Measurements from ENCODE around the gene MAN2A1.
A peak's percentile ranks its signal among the peaks of the same experiment; 100 is the strongest.

Gene MAN2A1

DNA sequence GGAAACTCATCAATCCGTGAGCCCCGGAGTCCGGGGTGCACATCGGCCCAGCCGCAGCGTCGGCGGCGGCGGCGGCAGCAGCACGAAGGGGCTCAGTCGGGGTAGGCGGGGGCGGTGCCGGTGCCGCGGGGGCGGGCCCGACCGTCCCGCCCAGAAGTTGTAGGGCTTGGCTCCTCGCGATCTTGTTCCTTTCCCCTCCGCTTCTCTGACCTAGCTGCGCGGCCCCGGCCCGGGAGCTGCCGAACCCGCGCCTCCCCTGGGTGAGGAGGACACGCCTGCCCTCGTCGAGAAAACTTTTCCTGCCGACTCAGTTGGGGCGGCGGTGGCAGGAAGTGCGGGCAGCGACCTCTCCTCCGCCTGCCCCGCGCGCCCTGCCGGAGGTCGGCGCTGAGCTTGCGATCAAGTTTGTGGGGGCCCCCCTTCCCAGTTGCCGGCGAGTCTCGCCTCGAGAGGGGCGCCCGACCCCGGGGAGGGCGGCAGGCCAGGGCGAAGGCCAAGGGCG lies at the start of gene MAN2A1:
Gene MAN2A1, plus strand, starts transcription at position 188 of the 502 bp plus-strand sequence. CDS start 491 bp downstream, outside the sequence.
- peak; percentile 81 for DNase-seq (ENCODE audit: low spot score)

DNA sequence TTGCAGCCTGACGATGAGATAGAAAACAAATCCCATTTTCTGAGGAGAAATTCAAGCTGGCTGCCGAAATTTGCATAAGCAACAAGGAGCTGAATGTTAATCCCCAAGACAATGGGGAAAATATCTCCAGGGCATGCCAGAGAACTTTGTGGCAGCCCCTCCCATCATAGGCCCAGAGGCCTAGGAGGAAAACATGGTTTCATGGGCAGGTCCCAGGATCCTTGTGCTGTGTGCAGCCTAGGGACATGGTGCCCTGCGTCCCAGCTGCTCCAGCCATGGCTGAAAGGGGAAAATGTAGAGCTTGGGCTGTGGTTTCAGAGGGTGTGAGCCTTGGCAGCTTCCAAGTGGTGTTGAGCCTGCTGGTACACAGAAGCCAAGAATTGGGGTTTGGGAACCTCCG lies 48.8 kb upstream of the MAN2A1 start:
- no peak for DNase-seq (ENCODE audit: low spot score)

DNA sequence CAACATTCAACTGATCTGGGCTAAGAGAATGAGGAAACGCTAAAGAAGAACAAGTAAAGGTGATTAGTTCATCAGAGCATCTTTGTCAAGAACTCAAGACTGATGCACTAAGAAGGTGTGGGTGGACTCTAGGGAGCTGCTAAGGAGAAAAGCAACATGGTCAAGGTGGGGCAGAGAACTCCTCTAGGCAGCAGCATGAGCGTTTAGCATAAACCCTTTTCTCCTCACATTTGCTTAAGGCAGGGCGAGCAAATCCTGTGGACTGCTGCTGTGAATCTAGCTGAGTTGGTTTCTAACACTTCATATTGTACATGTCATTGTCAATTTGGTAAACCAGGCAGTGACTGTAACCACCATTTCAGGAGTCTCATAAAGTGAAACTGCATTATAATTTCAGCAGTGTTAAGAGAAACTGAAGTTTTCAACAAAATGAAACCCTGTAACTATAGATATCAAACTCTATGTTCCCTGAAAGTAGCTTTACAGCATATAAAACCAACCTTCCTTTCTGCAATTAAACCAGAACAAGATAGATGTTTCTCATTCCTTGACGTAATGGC lies 45.9 kb upstream of the MAN2A1 start:
- no peak for DNase-seq (ENCODE audit: low spot score)

DNA sequence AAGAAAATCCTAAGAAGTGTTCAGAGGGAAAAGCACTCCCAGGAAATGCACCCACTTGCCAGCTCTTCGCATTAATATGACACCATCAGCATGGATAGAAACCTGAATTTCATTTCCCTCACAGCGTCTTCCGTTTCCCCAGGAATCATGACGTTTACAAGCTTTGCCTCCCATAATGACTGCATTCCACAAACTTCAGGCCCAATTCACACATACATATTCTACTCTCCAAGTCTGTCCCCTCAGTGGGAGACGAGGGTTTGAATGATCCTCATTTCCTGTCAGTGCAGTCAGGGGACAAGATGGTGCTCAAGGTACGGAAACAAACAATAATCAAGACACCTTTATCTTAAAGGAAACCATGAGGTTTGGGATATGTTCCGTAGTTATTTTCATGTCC lies 44.9 kb upstream of the MAN2A1 start:
- DNase-seq (ENCODE audit: low spot score): no peak

DNA sequence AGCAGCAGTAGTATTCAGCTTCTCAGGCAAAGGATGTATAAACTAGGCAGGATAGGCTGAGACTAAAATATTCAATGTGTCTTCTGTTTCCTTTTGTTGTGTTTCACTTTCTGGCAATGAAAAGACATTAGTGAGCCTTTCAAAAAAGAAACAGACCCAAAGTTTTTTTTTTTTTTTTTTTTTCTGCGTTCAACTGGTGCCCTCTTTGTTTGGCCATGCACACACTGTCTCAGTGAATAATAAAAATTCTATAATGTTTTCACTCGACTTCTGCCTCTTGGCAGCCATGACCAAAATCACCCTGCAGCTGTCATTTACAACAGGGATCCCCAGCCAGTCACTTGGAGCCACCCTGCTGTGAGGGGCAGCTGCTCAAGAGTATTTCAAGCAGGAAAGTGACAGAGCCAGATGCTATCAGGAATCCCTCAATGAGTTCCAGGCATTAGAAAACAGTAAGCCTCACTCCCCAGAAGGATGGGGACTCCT lies 44.0 kb upstream of the MAN2A1 start:
- no peak for DNase-seq (ENCODE audit: low spot score)

DNA sequence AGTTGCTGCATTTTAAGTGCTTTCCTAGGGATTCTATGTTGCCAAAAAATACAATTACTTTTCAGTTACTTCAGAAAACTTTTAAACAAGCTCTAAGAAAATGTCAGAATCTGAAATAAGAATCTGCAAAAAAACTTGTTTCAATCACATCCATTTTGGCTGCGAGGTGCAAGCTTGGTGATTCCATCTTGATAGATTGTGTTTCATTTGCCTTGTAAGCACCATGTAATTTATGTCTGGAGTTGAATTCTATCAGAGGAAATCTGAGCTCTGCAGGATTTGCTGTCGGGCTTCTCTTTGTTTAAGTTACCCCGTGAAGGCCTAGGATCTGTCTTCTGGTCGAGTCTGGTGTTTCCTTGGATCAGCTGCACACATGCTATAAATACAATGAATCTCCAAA lies 40.4 kb upstream of the MAN2A1 start:
- no peak for DNase-seq (ENCODE audit: low spot score)

DNA sequence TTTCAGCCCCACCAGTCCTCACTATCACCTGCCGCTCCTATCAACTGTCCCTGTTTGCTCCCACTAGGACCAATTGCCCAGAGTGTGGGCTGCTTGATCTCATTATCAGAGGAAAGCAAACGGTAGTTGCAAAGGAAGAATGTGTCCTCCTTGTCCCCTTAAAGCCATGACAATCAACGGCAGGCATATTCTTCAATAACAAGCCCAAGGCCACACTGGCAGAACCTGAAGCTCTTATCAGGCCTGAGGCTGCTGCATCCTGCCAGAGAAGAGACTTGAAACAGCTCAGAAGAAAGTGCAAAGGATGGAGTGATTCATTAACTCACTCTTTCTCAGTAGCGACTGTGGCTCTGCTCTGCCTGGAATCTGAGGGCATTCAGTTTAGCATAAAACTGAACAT lies 39.2 kb upstream of the MAN2A1 start:
- no peak for DNase-seq (ENCODE audit: low spot score)

DNA sequence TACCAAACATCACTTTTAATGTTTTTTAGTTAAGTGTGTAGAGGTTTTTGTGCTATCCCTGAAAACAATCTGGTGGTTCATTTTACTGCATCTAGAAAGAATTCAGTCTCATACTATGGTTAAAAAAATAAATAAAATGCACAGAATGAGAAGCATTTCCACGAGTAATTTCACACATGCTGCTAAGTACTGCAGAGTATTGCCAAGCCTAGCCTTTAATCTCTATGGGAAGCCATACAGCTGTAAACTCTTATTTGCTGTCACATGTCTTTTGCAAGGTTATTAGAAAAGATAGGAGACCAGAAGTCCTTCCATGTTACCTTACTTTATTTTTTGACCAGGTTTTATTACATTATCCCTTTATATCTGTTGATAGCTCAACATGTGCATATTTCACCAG lies 37.6 kb upstream of the MAN2A1 start:
- DNase-seq (ENCODE audit: low spot score): no peak

DNA sequence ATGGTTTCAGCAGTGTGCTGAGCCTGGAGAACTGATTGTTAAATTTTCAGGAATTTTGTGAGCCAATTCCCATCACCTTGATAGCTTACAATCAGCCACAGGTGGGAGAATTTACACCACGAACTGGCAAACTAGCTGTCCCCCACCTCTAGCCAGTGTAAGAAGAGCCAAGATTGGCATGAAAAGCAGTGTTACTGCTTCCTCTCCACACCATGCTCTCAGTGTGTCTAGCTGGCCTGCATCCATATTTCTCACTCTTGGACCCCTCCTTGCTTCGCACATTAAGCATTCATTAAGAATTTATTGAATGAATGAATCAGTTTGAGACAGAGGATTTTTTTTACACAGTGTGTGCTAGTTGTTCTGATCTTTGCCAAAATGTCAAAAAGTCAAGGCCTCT lies 36.7 kb upstream of the MAN2A1 start:
- no peak for DNase-seq (ENCODE audit: low spot score)

DNA sequence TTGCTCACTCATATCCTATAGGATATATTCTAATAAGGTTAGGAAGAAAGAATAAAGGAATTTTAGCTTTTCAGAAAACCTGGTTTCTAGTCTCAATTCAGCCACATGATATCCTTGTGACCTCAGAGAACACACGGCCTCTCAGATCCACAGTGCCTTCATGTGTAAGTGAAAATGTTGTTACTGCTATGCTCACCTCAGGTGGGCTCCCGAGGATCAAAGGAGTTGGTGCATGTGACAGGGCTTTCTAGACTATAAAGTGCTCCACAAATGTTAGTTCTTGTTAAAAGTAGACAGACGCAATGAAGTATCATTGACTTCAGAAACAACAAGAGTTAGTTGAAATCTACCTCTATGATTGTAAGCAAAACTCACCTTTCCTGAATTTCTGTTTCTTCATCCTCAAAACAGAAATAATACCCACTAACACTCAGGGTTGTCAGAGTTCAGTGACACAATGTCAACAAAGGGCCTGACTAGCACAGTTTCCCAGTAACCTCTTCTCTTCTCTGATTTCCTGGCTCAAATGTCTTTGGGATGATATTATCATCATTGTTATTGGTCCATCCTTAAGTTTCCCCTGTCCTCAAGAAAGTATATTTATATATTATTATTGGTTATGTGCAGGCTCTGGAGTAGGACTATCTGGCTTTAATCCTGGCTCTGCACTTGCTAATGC lies 36.0 kb upstream of the MAN2A1 start:
- DNase-seq (ENCODE audit: low spot score): no peak

DNA sequence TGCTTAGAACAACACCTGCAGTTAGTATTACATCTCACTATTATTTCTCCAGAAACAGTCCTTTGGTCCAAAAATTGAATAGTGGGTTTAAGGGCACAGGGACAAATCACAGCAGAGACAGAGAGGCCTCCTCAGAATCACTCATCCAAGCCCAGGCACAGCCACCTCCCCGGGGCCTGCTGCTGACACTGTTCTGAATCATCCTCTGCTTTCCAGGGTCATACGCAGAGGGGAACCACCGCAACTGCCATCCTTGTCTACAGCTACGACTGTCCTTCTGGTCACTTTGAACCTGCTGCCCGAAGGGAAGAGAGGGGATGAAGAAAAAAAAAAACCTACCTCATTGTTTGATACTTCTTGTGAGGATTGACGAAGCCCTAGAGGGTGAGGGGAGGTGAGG lies 35.3 kb upstream of the MAN2A1 start:
- no peak for DNase-seq (ENCODE audit: low spot score)

DNA sequence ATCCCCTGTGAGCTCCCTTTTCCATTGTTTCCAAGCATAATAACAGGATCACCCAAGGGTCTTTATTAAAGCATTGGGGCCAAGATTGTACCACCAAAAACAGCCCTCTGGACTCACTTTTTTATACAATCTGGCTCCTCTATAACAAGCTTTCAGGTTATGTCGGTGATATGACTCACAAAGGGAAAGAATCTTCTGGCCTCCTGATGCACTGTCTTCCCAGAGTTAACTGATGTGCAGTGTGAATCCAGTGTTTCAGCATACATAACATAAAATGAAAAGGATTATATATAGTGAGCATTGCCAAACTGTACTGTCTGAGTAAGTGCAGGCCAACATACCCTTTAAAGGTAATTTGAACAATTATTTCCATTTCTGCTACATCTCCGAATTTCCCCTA lies 33.9 kb upstream of the MAN2A1 start:
- no peak for DNase-seq (ENCODE audit: low spot score)

DNA sequence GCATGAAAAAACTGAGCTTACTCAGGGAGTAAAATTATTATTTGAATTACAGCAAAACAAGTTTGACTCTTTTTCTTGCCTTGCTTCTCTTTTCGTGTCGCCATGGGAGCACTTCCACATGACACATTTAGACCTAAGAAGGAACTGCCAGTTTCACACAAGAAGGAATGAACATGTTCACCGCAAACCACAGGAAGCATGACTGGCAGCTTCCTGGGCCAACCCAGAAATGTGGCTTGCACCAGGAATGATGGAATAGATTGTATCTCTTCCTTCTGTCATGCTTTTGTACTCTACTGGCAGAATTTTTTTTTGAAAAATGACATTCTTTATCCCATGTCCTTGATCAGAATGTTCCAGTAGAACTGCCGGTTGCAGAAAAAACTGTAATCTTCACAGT lies 32.9 kb upstream of the MAN2A1 start:
- no peak for DNase-seq (ENCODE audit: low spot score)

DNA sequence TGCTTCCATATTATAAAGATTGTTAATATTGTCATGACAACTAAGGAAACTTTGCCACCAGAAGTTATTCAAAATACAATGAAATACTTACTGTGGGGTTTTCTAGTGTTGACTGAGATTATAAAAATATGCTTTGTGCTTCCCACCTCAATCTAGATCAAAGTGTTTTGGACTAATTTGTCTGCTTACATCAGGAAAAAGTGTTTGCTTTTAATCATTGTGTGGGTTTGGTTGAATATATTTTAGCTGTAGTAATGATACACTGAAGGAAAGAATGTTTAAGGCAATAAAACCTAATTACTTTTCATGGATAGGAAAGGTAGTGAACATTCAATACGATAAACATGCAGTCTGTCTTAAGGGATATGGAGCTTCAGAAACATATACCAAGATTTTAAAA lies 29.8 kb upstream of the MAN2A1 start:
- DNase-seq (ENCODE audit: low spot score): no peak

DNA sequence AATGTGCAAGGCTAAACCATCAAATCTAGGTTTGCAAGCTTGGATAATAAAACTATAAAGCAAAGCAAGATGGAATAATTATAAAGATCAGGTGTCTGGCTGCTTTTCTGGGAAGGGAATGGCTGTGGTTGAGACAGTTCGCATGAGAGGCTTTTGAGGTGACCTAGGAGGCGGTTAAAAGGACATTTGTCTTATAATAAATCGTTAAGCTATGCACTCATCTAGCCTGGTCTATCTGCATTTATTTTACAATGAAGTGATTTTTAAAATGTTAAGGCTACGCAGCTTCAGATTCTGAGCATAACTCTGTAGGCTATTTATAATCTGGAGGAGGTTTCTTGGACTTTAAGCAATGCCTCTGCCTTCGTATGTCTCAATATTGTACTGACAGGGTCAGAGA lies 29.4 kb upstream of the MAN2A1 start:
- no peak for DNase-seq (ENCODE audit: low spot score)

DNA sequence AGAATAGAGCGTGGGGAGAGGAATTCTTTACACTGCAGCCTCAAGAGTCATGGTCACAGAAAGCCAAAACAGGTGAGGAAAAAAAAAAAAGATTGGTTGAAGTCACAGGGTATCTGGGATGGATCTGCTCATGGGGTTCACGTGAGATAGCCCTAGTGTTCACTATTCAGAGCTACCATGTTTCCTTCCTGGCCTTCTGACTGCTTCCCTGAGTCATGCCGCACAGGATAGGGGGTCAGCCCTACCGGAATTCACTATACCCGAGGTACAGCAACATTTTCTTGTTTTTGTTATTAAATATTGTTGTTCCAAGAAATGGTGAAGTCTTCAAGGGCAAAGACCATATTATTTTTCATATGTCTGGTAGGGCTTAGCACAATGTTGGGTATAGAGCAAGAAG lies 21.5 kb upstream of the MAN2A1 start:
- DNase-seq (ENCODE audit: low spot score): no peak

DNA sequence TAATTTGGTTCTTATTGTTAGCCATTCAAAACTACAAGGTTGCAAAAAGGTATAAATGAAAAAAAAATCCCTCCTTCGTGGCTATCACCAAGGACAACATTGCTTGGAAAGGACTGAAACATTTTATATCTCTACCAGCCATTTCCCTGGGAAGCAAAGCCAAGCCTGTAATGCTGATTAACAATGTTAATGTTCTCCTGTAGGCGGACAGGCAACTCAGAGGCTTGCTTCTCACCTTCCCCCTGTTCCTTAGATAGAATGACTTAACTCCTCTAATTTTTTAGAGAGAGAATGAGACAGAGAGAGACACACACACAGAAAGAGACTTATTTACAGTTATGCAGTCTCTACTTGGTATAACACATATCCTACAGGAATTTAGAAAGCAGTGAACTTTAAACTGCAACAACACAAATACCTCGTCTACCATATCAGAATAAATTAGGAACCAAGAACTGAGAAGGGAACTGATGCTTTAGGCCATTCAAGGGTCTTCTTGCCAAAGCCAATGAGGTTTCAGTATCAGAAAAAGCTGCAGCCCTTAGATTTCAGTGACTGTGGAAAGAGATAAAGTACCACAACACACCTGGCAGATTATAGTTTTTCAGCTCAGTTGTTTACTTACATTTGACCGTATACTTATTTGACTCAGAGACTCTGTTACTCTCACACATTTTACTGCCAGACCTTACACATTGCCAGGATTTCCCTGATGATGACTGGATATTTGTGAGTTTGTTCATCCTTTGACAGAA lies 20.9 kb upstream of the MAN2A1 start:
- no peak for DNase-seq (ENCODE audit: low spot score)

DNA sequence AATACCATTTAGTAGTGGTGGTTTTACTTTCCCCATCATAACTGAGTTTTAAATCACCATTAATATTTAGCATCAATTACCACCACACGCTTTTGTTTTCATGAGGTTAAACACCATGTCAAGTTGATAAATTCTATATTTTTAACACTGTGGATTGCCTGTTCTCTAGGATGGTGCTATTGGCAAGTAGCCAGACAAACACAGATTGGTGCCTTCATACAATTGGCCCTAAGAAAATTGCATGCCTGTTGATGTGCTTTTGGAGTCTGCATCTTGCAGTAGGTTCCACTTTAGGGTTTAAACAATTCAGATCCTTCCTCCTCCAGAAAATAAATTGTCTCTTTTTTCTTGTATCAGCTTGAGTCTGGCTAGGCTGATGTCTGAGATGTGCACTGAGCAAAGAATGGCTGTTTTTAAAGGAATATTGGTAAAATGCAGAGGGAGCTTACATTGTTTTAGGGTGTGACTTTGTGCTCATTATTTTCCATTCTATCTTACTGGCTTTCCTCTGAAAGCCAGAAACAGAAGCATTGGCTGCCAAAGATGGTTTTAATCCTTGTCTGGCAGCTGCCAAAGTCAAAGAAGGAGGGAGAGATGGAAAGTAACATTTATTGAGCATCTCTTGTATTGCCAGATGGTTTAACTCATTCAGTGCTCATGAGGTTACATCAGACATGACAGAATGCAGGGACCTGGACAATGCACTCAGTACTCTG lies 19.6 kb upstream of the MAN2A1 start:
- no peak for DNase-seq (ENCODE audit: low spot score)

DNA sequence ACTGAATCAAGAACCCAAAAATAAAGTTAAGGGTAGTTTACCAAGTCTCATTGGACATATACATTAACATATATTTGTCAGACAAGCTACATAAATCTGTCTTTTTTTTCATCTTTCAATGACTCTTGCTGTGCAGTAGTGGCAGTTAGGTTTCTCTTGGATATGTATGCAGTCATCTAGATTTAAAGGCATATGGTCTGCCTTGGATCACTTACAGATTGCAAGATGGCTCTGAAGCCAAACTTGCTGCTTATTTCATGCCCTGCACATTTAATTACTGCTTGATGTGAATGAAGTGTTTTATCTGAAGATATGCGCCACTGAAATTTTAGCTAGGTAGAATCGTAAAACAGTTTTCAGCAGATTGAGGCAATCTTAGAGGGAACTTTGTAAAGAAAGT lies 18.6 kb upstream of the MAN2A1 start:
- no peak for DNase-seq (ENCODE audit: low spot score)

DNA sequence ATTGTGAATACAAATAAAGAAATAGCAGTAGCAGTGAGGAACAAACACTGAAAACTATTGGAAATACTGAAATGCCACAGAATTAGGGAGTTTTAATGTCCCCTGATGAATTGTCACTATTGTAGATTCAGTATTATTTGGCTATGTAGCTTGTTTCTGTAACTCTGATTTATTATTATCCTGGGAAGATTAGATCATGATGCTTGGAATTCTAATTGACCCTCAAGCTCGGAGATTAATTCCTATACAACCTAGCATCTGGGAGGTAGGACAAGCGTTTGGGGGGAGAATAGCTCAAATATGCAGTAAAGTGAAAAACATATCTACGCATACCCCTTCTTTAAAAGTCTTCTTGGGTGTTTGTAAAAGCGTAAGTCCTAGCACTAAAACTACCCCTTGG lies 15.1 kb upstream of the MAN2A1 start:
- no peak for DNase-seq (ENCODE audit: low spot score)

DNA sequence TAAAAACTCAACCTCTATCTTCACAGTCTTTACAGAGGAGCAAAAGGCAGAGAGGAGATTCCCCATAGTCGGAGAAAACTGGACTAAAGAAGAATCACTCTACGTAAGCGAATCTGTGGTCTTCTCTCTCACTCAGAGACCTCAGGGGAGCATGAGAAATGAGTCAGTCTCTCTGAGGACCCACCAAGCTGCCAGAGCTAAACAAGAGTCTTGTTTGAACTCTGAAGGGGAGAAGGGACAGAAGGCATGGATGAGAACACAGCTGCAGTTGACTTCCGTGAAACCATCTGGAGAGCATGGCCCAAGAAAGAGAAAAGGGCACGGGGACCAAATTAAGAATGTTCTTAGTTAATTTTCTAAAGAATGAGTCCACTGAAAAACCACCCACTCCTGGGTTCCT lies 12.8 kb upstream of the MAN2A1 start:
- DNase-seq (ENCODE audit: low spot score): no peak

DNA sequence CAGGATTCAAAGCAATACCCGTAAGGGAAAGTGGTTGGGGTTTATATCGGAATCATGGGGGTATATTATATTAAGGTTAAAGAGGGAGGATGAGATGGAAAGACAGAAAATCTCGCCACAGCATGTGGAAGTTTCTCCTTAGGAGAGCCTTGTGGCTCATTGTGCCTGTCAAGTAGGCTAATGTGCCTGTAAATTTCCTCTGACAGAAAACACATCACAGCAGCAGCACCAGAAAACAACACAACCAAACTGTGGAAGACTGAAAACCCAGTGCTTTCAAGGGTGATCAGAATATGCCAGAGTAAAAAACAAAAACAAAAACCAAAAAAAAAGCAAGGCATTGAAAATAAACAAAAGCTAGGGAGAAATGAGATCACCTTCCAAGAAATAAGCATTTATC lies 11.3 kb upstream of the MAN2A1 start:
- DNase-seq (ENCODE audit: low spot score): no peak

DNA sequence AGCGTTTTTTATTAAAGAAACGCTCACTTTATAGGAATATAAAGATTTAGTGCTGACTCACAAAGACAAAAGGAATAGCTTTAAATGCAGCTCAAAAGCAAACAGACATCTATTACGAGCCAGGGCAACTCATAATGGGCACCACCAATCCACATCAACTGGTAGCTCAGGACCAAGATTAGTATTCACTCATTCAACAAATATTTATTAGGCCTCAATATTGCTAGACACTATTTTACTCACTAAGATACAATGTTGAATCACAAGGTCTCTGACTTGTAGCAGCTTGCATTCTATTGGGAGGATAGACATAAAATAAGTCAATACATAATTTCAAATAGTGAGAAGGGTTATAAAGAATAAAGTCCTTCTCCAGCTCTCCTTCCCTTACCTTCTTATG lies 8.0 kb upstream of the MAN2A1 start:
- no peak for DNase-seq (ENCODE audit: low spot score)
